A673 (cell line): ENCODE measurements around the gene PRND. TPM values are rescaled to one million over a fixed set of nuclear protein-coding genes. Genes with fewer than 3 reads are reported as not detected.

Experiments used
- BruUV-seq: library from RNA; stranded (reverse); fragments of 400-500 nt; replicated peaks from 2 replicates; lab custom pipeline; 2021; lab: Mats Ljungman, UMichigan
- CTCF ChIA-PET: fragments of 300-600 bp; sonication (Branson Sonifier 250); formaldehyde crosslinking; loops from one replicate; lab custom pipeline; 2022; ENCODE audit warnings: antibody characterized with exemption; lab: Charles Lee
- POLR2A ChIA-PET: fragments of 300-600 bp; sonication (Branson Sonifier 250); formaldehyde crosslinking; loops from one replicate; lab custom pipeline; 2022; ENCODE audit warnings: antibody characterized with exemption; ENCODE audit not compliant: low non-redundant PET; lab: Charles Lee
- DNase-seq: peaks from one replicate; pipeline ENCODE4 v3.0.0-alpha.2; 2015; ENCODE audit warnings: low spot score
- H3K27ac ChIP-seq: fragments of 200-600 bp; sonication (generic); 2 replicates; pipeline ENCODE4 v1.5.1; 2016; ENCODE audit warnings: mixed run types, low read depth, mild to moderate bottlenecking, mixed read lengths, antibody characterized with exemption, low read length; ENCODE audit not compliant: poor library complexity, severe bottlenecking
- H3K27me3 ChIP-seq: fragments of 200-600 bp; sonication (generic); replicated peaks from 2 replicates; pipeline ENCODE4 v1.6.1; 2017; ENCODE audit warnings: mixed run types, low read depth, mild to moderate bottlenecking, mixed read lengths, antibody characterized with exemption, low read length; ENCODE audit not compliant: insufficient read depth, poor library complexity
- H3K36me3 ChIP-seq: fragments of 200-600 bp; sonication (generic); 2 replicates; pipeline ENCODE4 v1.6.1; 2016; ENCODE audit warnings: mixed run types, mild to moderate bottlenecking, mixed read lengths, antibody characterized with exemption, low read length; ENCODE audit not compliant: insufficient read depth, poor library complexity, severe bottlenecking
- H3K4me1 ChIP-seq: fragments of 200-600 bp; sonication (generic); 2 replicates; pipeline ENCODE4 v1.6.1; 2017; ENCODE audit warnings: mixed run types, mild to moderate bottlenecking, mixed read lengths, antibody characterized with exemption, low read length; ENCODE audit not compliant: insufficient read depth, poor library complexity, severe bottlenecking
- H3K4me3 ChIP-seq: fragments of 200-600 bp; sonication (generic); 2 replicates; pipeline ENCODE4 v1.5.1; 2016; ENCODE audit warnings: low read depth, mixed run types, mild to moderate bottlenecking, mixed read lengths, low read length; ENCODE audit not compliant: poor library complexity, severe bottlenecking
- H3K9me3 ChIP-seq: fragments of 200-600 bp; sonication (generic); 2 replicates; pipeline ENCODE4 v1.6.1; 2016; ENCODE audit warnings: mixed run types, low read depth, mild to moderate bottlenecking, mixed read lengths, antibody characterized with exemption, low read length; ENCODE audit not compliant: poor library complexity, severe bottlenecking
- EZH2 ChIP-seq: fragments of 200-600 bp; sonication (generic); IDR thresholded peaks from 2 replicates; pipeline ENCODE4 v1.6.1; 2017; ENCODE audit warnings: borderline replicate concordance, low read depth, mild to moderate bottlenecking, mixed read lengths, antibody characterized with exemption, low read length; ENCODE audit not compliant: poor library complexity, severe bottlenecking
- intact Hi-C: fragments of 100-400 bp; cut with micrococcal nuclease; formaldehyde crosslinking; loops from one replicate; pipeline ENCODE4 v1.10.0; 2022; ENCODE audit not compliant: unreplicated experiment
- total RNA-seq: library from RNA; stranded (reverse); gene quantifications from 2 replicates; pipeline ENCODE4 v1.2.3, GENCODE V29; 2021
- TF ChIP-seq, protein P1 (sequence below): fragments of 300-800, 200-600 bp; sonication (generic); conservative IDR thresholded peaks from 2 replicates; pipeline ENCODE4 v1.5.1; 2017; ENCODE audit warnings: low read depth, mild to moderate bottlenecking, antibody characterized with exemption, low read length, moderate library complexity, mixed read lengths

PRND gene
- total RNA-seq, 1 experiment from 2014 or later, result 0.09 TPM

DNA sequence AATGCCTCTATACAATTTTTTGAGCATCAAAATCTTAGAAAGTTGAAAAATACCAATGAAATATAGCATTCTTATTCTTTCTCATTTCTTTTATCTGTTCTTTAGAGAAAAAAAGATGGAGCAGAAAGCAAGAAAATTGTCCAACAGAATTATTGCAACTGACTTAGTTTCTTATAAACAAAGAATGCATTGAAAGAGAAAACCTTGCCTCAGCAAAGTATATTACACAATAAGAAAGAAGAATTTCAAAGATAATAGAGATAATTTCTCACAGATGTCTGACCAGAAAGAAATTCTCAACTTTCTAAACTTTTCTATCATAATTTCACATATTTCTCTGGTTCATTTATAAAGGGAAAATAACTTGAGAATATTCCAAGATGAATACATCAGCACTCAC lies 47.0 kb upstream of the PRND start:
- no peak for DNase-seq
- intact Hi-C loops, result no loop called here
- Histone ChIP-seq H3K9me3 (no peaks in the 10 kb centered on the region), H3K4me1 (no peaks in the 10 kb centered on the region), H3K4me3 (no peak overlapping the region), H3K27ac (peak overlapping the region; percentile 0), H3K36me3 (no peaks in the 10 kb centered on the region), H3K27me3 (no peaks in the 10 kb centered on the region)
- no TSS peak for BruUV-seq
- TF ChIP-seq, protein P1, sequence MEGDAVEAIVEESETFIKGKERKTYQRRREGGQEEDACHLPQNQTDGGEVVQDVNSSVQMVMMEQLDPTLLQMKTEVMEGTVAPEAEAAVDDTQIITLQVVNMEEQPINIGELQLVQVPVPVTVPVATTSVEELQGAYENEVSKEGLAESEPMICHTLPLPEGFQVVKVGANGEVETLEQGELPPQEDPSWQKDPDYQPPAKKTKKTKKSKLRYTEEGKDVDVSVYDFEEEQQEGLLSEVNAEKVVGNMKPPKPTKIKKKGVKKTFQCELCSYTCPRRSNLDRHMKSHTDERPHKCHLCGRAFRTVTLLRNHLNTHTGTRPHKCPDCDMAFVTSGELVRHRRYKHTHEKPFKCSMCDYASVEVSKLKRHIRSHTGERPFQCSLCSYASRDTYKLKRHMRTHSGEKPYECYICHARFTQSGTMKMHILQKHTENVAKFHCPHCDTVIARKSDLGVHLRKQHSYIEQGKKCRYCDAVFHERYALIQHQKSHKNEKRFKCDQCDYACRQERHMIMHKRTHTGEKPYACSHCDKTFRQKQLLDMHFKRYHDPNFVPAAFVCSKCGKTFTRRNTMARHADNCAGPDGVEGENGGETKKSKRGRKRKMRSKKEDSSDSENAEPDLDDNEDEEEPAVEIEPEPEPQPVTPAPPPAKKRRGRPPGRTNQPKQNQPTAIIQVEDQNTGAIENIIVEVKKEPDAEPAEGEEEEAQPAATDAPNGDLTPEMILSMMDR, result no peak
- TF ChIP-seq EZH2, result no peak
- ChIA-PET CTCF (no interaction called here), POLR2A (no interaction called here)

DNA sequence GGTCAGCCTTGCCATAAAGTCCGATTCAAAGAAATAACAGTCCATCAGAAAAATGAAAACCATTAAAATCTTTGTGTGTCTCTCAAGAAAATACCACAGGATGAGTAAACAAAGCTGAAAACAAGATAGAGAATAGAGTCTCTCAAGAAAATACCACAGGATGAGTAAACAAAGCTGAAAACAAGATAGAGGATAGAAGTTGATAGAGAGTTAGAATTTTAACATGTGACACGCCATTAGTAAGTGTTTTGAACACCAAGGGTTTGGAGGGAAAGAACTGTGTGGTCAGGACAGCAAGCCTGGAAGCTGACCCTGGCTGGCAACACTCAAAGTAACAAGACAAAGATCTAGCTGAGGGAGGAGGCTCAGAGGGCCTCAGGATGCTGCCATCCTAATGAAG lies 43.9 kb upstream of the PRND start:
- DNase-seq, result no peak

DNA sequence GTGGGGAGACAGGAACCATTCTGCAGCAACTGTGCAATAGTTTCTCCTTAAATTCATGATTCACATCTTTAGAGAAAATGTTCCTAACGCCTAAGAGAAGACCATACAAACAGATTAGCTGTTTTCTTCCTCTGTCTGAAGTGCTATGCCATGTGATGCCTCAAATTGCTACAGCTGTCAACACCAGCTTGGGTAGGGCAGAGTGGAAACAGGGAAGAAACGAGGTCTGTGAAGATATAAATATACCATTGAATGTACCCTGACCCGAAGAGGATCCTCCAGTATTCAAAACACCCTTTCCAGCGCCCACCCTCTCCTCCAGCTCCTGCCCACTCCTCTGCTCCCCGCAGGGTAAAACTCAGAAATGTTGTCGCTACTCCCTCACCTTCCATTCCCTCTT lies 40.3 kb upstream of the PRND start:
- Histone ChIP-seq H3K27me3 (no peaks in the 10 kb centered on the region), H3K27ac (no peak overlapping the region), H3K9me3 (no peaks in the 10 kb centered on the region), H3K4me3 (no peak overlapping the region), H3K4me1 (peaks cover 5% of the 10 kb centered on the region), H3K36me3 (no peaks in the 10 kb centered on the region)
- no peak for DNase-seq
- intact Hi-C loops, result no loop called here
- POLR2A ChIA-PET, result no interaction called here
- TF ChIP-seq, protein P1, result no peak
- TF ChIP-seq EZH2, result no peak
- BruUV-seq, result no TSS peak
- CTCF ChIA-PET, result no interaction called here

More for the DNA sequence above, 43.9 kb upstream of the PRND start:
- Histone ChIP-seq H3K27ac (no peak overlapping the region), H3K4me1 (no peaks in the 10 kb centered on the region), H3K36me3 (no peaks in the 10 kb centered on the region), H3K4me3 (no peak overlapping the region), H3K27me3 (no peaks in the 10 kb centered on the region), H3K9me3 (no peaks in the 10 kb centered on the region)
- ChIA-PET CTCF (no interaction called here), POLR2A (no interaction called here)
- no TSS peak for BruUV-seq
- intact Hi-C loops, result no loop called here
- TF ChIP-seq, protein P1, result no peak
- no peak for TF ChIP-seq EZH2
